Measurements from ENCODE around the gene ICA1.

DNA sequence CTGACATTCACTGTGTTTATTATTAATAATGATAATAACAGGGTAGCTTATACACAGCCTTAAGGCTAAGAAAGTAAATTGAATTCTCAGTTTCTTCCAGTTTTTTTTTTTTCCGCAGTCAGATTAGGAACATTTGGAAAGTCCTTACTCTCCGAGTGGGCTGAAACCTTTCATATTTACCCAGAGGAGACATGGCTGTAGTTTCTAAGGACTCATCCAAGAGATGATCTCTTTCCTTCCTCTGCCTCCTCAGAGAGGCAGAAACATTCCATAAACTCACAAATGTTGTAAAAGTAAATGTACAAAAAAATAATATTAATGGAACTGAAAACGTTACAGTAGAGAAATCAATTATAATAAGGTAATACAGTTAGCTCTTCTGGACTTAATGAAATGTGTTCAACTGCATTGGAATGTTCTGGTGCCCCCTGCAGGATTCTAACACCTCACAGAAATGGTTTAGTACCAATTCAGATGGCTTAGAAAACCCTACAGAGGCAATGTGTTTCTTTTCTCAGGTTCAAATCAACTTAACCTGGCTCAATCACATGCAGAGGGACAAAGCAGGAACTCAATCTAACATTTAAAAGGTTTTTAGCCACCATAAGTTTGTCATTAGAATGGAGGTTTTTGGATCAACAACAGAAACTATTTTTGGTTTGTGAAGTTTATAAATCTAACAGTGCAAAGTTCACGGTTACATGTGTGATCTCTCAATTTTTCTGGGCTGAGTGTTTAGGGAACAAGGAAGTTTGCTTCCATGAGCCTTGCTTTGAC, 71.7 kb downstream of the ICA1 start:
- TF ChIP-seq, protein P1, sequence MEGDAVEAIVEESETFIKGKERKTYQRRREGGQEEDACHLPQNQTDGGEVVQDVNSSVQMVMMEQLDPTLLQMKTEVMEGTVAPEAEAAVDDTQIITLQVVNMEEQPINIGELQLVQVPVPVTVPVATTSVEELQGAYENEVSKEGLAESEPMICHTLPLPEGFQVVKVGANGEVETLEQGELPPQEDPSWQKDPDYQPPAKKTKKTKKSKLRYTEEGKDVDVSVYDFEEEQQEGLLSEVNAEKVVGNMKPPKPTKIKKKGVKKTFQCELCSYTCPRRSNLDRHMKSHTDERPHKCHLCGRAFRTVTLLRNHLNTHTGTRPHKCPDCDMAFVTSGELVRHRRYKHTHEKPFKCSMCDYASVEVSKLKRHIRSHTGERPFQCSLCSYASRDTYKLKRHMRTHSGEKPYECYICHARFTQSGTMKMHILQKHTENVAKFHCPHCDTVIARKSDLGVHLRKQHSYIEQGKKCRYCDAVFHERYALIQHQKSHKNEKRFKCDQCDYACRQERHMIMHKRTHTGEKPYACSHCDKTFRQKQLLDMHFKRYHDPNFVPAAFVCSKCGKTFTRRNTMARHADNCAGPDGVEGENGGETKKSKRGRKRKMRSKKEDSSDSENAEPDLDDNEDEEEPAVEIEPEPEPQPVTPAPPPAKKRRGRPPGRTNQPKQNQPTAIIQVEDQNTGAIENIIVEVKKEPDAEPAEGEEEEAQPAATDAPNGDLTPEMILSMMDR (IDR thresholded peaks at IDR 0.05) = peak; percentile 37 to 57 (median 50)
- TF ChIP-seq POLR2AphosphoS5 (IDR thresholded peaks at IDR 0.05) = no peak
- no peak for TF ChIP-seq POLR2A (IDR thresholded peaks at IDR 0.05; ENCODE audit: low read depth)

Data from esophagus muscularis mucosa (tissue), 3 donors.